Stimulated activated naive CD8-positive, alpha-beta T cell treated with anti-CD3 and anti-CD28 coated beads, Interleukin-15, Interleukin-2, amounts not matched to agents 100 ng/mL and 50 ng/mL, for 24 hours (primary cell): ENCODE measurements around the gene PCBD2.
"Not testable (repeated sequence)": the region's sequence is repeated elsewhere in the genome, so short reads cannot be mapped to it uniquely, and the experiment has no call there.

Source experiments
- H3K27ac Mint-ChIP-seq: one replicate; pipeline ENCODE4 v1.8.0; 2021; ENCODE audit warnings: mild to moderate bottlenecking, mixed read lengths
- H3K27me3 Mint-ChIP-seq: one replicate; pipeline ENCODE4 v1.8.0; 2021; ENCODE audit warnings: mixed read lengths
- H3K36me3 Mint-ChIP-seq: one replicate; pipeline ENCODE4 v1.8.0; 2021; ENCODE audit warnings: low read depth, mixed read lengths
- H3K4me1 Mint-ChIP-seq: one replicate; pipeline ENCODE4 v1.8.0; 2021; ENCODE audit warnings: low read depth, mixed read lengths
- H3K4me3 Mint-ChIP-seq: one replicate; pipeline ENCODE4 v1.8.0; 2021; ENCODE audit warnings: mild to moderate bottlenecking, mixed read lengths
- H3K9me3 Mint-ChIP-seq: one replicate; pipeline ENCODE4 v1.8.0; 2021; ENCODE audit warnings: mixed read lengths

The PCBD2 gene

GRCh38 chr5:134891473-134891872, 13.5 kb upstream of the PCBD2 start:
- no peak overlapping the region for H3K4me3 Mint-ChIP-seq
- H3K27me3 Mint-ChIP-seq: no peaks in the 10 kb centered on the region
- no peaks in the 10 kb centered on the region for H3K4me1 Mint-ChIP-seq
- H3K27ac Mint-ChIP-seq: no peak overlapping the region
- H3K9me3 Mint-ChIP-seq: no peaks in the 10 kb centered on the region
- H3K36me3 Mint-ChIP-seq: peaks cover 44% of the 10 kb centered on the region

- Mint-ChIP-seq H3K27me3 (no peaks in the 10 kb centered on the region), H3K4me3 (no peak overlapping the region), H3K9me3 (no peaks in the 10 kb centered on the region), H3K4me1 (no peaks in the 10 kb centered on the region), H3K36me3 (peaks cover 44% of the 10 kb centered on the region), H3K27ac (no peak overlapping the region)
Measured at GRCh38 chr5:134892282-134892681, 12.6 kb upstream of the PCBD2 start.

- peaks cover 39% of the 10 kb centered on the region for H3K36me3 Mint-ChIP-seq
- H3K27me3 Mint-ChIP-seq: no peaks in the 10 kb centered on the region
- H3K4me3 Mint-ChIP-seq: no peak overlapping the region
- H3K4me1 Mint-ChIP-seq: no peaks in the 10 kb centered on the region
- no peak overlapping the region for H3K27ac Mint-ChIP-seq
- H3K9me3 Mint-ChIP-seq: no peaks in the 10 kb centered on the region
Measured at GRCh38 chr5:134892926-134893325, 12.0 kb upstream of the PCBD2 start.

- Mint-ChIP-seq H3K36me3 (peaks cover 35% of the 10 kb centered on the region), H3K27me3 (no peaks in the 10 kb centered on the region), H3K4me3 (no peak overlapping the region), H3K9me3 (no peaks in the 10 kb centered on the region), H3K27ac (no peak overlapping the region), H3K4me1 (no peaks in the 10 kb centered on the region)
Measured at GRCh38 chr5:134893748-134894505, 11.0 kb upstream of the PCBD2 start.

GRCh38 chr5:134902071-134902801, 2.7 kb upstream of the PCBD2 start:
- Mint-ChIP-seq H3K9me3 (no peaks in the 10 kb centered on the region), H3K27me3 (no peaks in the 10 kb centered on the region), H3K27ac (peak overlapping the region; percentile 88), H3K4me1 (peaks cover 28% of the 10 kb centered on the region), H3K4me3 (peak overlapping the region; percentile 47), H3K36me3 (peaks cover 14% of the 10 kb centered on the region)

GRCh38 chr5:134905246-134905996, 490 bp downstream of the PCBD2 start:
- peaks cover 4% of the 10 kb centered on the region for H3K36me3 Mint-ChIP-seq
- no peaks in the 10 kb centered on the region for H3K9me3 Mint-ChIP-seq
- H3K4me1 Mint-ChIP-seq: peaks cover 28% of the 10 kb centered on the region
- no peaks in the 10 kb centered on the region for H3K27me3 Mint-ChIP-seq
- H3K27ac Mint-ChIP-seq: peak overlapping the region; percentile 97
- H3K4me3 Mint-ChIP-seq: peak overlapping the region; percentile 93

GRCh38 chr5:134906811-134907210, 1.9 kb downstream of the PCBD2 start:
- H3K27me3 Mint-ChIP-seq: no peaks in the 10 kb centered on the region
- peak overlapping the region; percentile 67 for H3K4me3 Mint-ChIP-seq
- peaks cover 10% of the 10 kb centered on the region for H3K36me3 Mint-ChIP-seq
- peaks cover 25% of the 10 kb centered on the region for H3K4me1 Mint-ChIP-seq
- no peaks in the 10 kb centered on the region for H3K9me3 Mint-ChIP-seq
- peak overlapping the region; percentile 56 for H3K27ac Mint-ChIP-seq

- H3K36me3 Mint-ChIP-seq: peaks cover 10% of the 10 kb centered on the region
Measured at GRCh38 chr5:134910752-134911151, 5.8 kb downstream of the PCBD2 start.

GRCh38 chr5:134911285-134912206, 6.6 kb downstream of the PCBD2 start:
- Mint-ChIP-seq H3K9me3 (no peaks in the 10 kb centered on the region), H3K36me3 (peaks cover 12% of the 10 kb centered on the region), H3K4me1 (peaks cover 4% of the 10 kb centered on the region), H3K27ac (no peak overlapping the region), H3K27me3 (no peaks in the 10 kb centered on the region), H3K4me3 (no peak overlapping the region)

More at GRCh38 chr5:134910752-134911151, 5.8 kb downstream of the PCBD2 start:
- H3K27ac Mint-ChIP-seq, H3K27me3 Mint-ChIP-seq, H3K9me3 Mint-ChIP-seq, H3K4me1 Mint-ChIP-seq, H3K4me3 Mint-ChIP-seq: not testable (repeated sequence)

- Mint-ChIP-seq H3K27me3 (no peaks in the 10 kb centered on the region), H3K4me1 (no peaks in the 10 kb centered on the region), H3K9me3 (no peaks in the 10 kb centered on the region), H3K36me3 (peaks cover 26% of the 10 kb centered on the region), H3K4me3 (no peak overlapping the region), H3K27ac (no peak overlapping the region)
Measured at GRCh38 chr5:134913254-134913653, 8.3 kb downstream of the PCBD2 start.

- peaks cover 4% of the 10 kb centered on the region for H3K4me1 Mint-ChIP-seq
- H3K4me3 Mint-ChIP-seq: no peak overlapping the region
- H3K36me3 Mint-ChIP-seq: peaks cover 26% of the 10 kb centered on the region
- H3K9me3 Mint-ChIP-seq: no peaks in the 10 kb centered on the region
- no peak overlapping the region for H3K27ac Mint-ChIP-seq
- H3K27me3 Mint-ChIP-seq: no peaks in the 10 kb centered on the region
Measured at GRCh38 chr5:134913795-134914194, 8.9 kb downstream of the PCBD2 start.

- Mint-ChIP-seq H3K27me3 (no peaks in the 10 kb centered on the region), H3K4me3 (no peak overlapping the region), H3K36me3 (peaks cover 36% of the 10 kb centered on the region), H3K27ac (no peak overlapping the region), H3K4me1 (peaks cover 30% of the 10 kb centered on the region), H3K9me3 (no peaks in the 10 kb centered on the region)
Measured at GRCh38 chr5:134917070-134917815, 12.3 kb downstream of the PCBD2 start.

- Mint-ChIP-seq H3K36me3 (peaks cover 39% of the 10 kb centered on the region), H3K4me1 (peaks cover 30% of the 10 kb centered on the region), H3K27me3 (no peaks in the 10 kb centered on the region), H3K27ac (no peak overlapping the region), H3K9me3 (no peaks in the 10 kb centered on the region), H3K4me3 (no peak overlapping the region)
Measured at GRCh38 chr5:134918861-134919260, 13.9 kb downstream of the PCBD2 start.
